HG03432 (cell line): ENCODE data around the gene KIAA0319L.
"Not testable (repeated sequence)": the region's sequence is repeated elsewhere in the genome, so short reads cannot be mapped to it uniquely, and the experiment has no call there.

Experiments
- ATAC-seq: cut with Tn5 transposase; IDR thresholded peaks from one replicate; pipeline ENCODE4 v1.9.1; 2021; ENCODE audit warnings: mild to moderate bottlenecking, moderate library complexity; ENCODE audit not compliant: unreplicated experiment

The KIAA0319L gene

GRCh38 chr1:35585281-35585680, 28.1 kb upstream of the KIAA0319L start:
- no peak for ATAC-seq

DNA sequence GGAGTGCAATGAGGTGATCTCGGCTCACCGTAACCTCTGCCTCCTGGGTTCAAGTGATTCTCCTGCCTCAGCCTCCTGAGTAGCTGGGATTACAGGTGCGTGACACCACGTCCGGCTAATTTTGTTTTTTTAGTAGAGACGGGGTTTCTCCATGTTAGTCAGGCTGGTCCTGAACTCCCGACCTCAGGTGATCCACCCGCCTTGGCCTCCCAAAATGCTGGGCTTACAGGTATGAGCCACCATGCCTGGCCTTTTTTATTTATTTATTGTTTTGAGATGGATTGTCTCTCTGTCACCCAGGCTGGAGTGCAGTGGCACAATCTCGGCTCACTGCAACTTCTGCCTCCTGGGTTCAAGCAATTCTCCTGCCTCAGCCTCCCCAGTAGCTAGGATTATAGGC, 24.4 kb upstream of the KIAA0319L start:
- not testable (repeated sequence) for ATAC-seq

GRCh38 chr1:35580949-35581388, 23.8 kb upstream of the KIAA0319L start:
- no peak for ATAC-seq

DNA sequence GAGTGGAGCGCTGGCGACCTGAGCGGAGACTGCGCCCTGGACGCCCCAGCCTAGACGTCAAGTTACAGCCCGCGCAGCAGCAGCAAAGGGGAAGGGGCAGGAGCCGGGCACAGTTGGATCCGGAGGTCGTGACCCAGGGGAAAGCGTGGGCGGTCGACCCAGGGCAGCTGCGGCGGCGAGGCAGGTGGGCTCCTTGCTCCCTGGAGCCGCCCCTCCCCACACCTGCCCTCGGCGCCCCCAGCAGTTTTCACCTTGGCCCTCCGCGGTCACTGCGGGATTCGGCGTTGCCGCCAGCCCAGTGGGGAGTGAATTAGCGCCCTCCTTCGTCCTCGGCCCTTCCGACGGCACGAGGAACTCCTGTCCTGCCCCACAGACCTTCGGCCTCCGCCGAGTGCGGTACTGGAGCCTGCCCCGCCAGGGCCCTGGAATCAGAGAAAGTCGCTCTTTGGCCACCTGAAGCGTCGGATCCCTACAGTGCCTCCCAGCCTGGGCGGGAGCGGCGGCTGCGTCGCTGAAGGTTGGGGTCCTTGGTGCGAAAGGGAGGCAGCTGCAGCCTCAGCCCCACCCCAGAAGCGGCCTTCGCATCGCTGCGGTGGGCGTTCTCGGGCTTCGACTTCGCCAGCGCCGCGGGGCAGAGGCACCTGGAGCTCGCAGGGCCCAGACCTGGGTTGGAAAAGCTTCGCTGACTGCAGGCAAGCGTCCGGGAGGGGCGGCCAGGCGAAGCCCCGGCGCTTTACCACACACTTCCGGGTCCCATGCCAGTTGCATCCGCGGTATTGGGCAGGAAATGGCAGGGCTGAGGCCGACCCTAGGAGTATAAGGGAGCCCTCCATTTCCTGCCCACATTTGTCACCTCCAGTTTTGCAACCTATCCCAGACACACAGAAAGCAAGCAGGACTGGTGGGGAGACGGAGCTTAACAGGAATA, 20.1 kb upstream of the KIAA0319L start:
- peak; percentile 70 for ATAC-seq

- ATAC-seq: not testable (repeated sequence)
Measured at GRCh38 chr1:35576766-35577070, 19.5 kb upstream of the KIAA0319L start.

GRCh38 chr1:35576061-35576765, 19.0 kb upstream of the KIAA0319L start:
- no peak for ATAC-seq

GRCh38 chr1:35575416-35575958, 18.3 kb upstream of the KIAA0319L start:
- ATAC-seq: no peak

- no peak for ATAC-seq
Measured at GRCh38 chr1:35574655-35575415, 17.6 kb upstream of the KIAA0319L start.

DNA sequence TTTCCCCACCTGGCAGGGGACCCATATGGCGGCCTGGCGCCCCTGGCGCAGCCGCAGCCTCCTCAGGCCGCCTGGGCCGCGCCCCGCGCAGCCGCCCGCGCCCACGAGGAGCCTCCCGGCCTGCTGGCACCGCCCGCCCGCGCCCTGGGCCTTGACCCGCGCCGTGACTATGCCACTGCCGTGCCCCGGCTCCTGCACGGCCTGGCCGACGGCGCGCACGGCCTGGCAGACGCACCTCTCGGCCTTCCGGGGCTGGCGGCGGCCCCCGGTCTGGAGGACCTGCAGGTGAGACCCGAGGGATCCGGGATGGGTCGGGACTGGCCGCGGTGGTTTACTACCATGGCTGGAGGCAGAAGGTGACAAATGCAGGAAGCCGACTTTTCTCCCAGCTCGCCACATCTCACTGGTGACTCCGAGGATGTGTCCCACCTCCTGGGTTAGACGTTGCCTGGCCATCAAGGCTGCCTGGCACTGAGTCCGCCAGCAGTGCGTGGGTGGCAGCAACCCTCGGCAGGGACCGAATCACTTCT, 17.0 kb upstream of the KIAA0319L start:
- no peak for ATAC-seq

GRCh38 chr1:35573198-35574124, 16.3 kb upstream of the KIAA0319L start, which contains the start of gene TFAP2E:
TFAP2E (plus strand) TSS chr1:35573314; CDS start chr1:35573578, 264 bp downstream.
- no peak for ATAC-seq

GRCh38 chr1:35572296-35572695, 15.1 kb upstream of the KIAA0319L start:
- no peak for ATAC-seq

- ATAC-seq: no peak
Measured at GRCh38 chr1:35571263-35571662, 14.1 kb upstream of the KIAA0319L start.

GRCh38 chr1:35570589-35571137, 13.5 kb upstream of the KIAA0319L start:
- no peak for ATAC-seq

- no peak for ATAC-seq
Measured at GRCh38 chr1:35569936-35570335, 12.7 kb upstream of the KIAA0319L start.

GRCh38 chr1:35568975-35569395, 11.8 kb upstream of the KIAA0319L start:
- ATAC-seq: no peak

DNA sequence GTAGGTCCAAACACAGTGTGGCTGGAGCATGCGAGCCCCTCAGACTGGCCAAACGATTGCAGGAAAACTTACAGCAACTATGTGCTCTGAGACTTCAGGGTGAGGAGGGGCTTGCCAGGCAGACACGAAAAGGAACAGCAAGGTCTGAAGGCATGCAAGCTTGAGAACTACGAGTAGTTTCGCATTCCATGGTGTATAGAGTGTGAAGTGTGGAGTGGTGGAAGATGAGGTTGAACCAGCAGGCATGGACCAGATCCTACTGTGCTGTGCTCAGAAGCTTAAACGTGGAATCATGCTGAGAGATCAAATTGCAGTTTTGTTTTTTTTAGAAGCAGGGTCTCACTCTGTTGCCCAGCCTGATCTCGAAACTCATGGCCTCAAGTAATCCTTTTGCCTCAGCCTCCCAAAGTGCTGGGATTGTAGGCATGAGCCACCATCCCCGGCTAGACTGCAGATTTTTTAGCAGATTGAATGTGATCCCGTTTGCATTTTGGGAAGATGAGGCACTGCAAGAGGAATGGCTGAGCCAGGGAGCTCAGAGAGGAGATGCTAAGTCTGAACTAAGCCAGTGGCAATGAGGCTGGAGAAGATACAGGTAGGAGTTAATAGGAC, 10.8 kb upstream of the KIAA0319L start:
- ATAC-seq: no peak

- no peak for ATAC-seq
Measured at GRCh38 chr1:35565742-35566133, 8.5 kb upstream of the KIAA0319L start.

DNA sequence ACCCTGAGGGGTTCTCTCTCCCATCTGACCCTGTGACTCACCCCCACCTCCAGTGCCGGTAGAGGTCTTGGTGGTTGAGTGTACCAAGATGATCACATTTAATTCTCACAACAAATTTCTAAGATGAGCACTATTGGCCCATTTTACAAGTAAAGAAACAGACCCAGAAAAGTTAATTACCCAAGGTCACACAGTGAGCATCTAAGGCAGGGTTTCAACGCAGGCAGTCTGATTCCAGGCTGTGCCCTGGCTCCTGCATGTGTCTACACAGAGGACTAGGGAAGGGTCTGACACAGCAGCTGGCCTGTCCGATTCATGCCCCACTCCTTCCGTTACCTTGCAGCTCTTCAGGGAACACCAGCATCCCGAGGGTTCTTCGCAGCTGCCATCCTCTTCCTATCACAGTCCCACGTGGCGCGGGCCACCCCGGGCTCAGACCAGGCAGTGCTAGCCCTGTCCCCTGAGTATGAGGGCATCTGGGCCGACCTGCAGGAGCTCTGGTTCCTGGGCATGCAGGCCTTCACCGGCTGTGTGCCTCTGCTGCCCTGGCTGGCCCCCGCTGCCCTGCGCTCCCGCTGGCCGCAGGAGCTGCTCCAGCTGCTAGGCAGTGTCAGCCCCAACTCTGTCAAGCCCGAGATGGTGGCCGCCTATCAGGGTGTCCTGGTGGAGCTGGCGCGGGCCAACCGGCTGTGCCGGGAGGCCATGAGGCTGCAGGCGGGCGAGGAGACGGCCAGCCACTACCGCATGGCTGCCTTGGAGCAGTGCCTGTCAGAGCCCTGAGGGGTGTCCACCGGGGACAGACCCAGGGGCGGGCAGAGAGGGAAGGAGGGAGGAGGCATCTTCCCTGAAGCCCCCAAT, 7.9 kb upstream of the KIAA0319L start:
- no peak for ATAC-seq
